Neuron (in vitro differentiated cells): ENCODE results near the gene C12orf76.

ENCODE experiments used
- H2AFZ ChIP-seq: one replicate; pipeline ENCODE4 v1.6.1; 2013; ENCODE audit warnings: low read depth, mild to moderate bottlenecking, inconsistent platforms, low read length, moderate library complexity
- H3K27me3 ChIP-seq: one replicate; pipeline ENCODE4 v1.6.1; 2013; ENCODE audit warnings: low read length; ENCODE audit not compliant: insufficient read depth
- H3K36me3 ChIP-seq: one replicate; pipeline ENCODE4 v1.6.1; 2013; ENCODE audit warnings: low read length; ENCODE audit not compliant: insufficient read depth
- H3K4me1 ChIP-seq: one replicate; pipeline ENCODE4 v1.6.1; 2013; ENCODE audit warnings: low read length; ENCODE audit not compliant: insufficient read depth
- H3K4me3 ChIP-seq: 2 replicates; pipeline ENCODE4 v1.5.1; 2013; ENCODE audit warnings: mild to moderate bottlenecking, low read length, moderate library complexity
- H3K9me3 ChIP-seq: one replicate; pipeline ENCODE4 v1.6.1; 2013; ENCODE audit warnings: low read length

Gene C12orf76

GRCh38 chr12:109994401-109995175 is 53.7 kb downstream of the C12orf76 start:
- Histone ChIP-seq H3K27me3 (no peaks in the 10 kb centered on the region), H3K4me3 (peak overlapping the region; percentile 82), H3K4me1 (peaks cover 15% of the 10 kb centered on the region), H3K36me3 (peaks cover 11% of the 10 kb centered on the region), H2AFZ (no peak overlapping the region), H3K9me3 (no peaks in the 10 kb centered on the region)

GRCh38 chr12:109993091-109993490 is 55.2 kb downstream of the C12orf76 start:
- no peaks in the 10 kb centered on the region for H3K27me3 ChIP-seq
- H2AFZ ChIP-seq, result no peak overlapping the region
- H3K9me3 ChIP-seq, result no peaks in the 10 kb centered on the region
- H3K4me3 ChIP-seq, result no peak overlapping the region
- H3K4me1 ChIP-seq, result peaks cover 15% of the 10 kb centered on the region
- peaks cover 24% of the 10 kb centered on the region for H3K36me3 ChIP-seq

- Histone ChIP-seq H3K9me3 (no peaks in the 10 kb centered on the region), H3K27me3 (no peaks in the 10 kb centered on the region), H3K4me3 (no peak overlapping the region)
These were observed 56.7 kb downstream of the C12orf76 start for GRCh38 chr12:109991586-109991985.

More at GRCh38 chr12:109991586-109991985, 56.7 kb downstream of the C12orf76 start:
- peaks cover 15% of the 10 kb centered on the region for H3K4me1 ChIP-seq
- H3K36me3 ChIP-seq, result peaks cover 30% of the 10 kb centered on the region
- no peak overlapping the region for H2AFZ ChIP-seq
